LNCAP (cell line): Measurements from ENCODE around the gene PSMD8.

Experiments
- CTCF ChIP-seq: fragments of 450-650 bp; IDR thresholded peaks from 2 replicates; pipeline ENCODE4 v1.5.1; 2017; ENCODE audit warnings: mild to moderate bottlenecking

The PSMD8 gene

GRCh38 chr19:38422438-38422837 is 48.1 kb downstream of the PSMD8 start:
- TF ChIP-seq CTCF = no peak

GRCh38 chr19:38424272-38424671 is 49.9 kb downstream of the PSMD8 start:
- TF ChIP-seq CTCF = no peak

GRCh38 chr19:38425222-38425809 is 50.9 kb downstream of the PSMD8 start:
- no peak for TF ChIP-seq CTCF

- no peak for TF ChIP-seq CTCF
These were observed 51.6 kb downstream of the PSMD8 start, which contains the start of gene RASGRP4 for GRCh38 chr19:38425810-38426466. TSS of gene RASGRP4 (minus strand) at chr19:38426219. CDS start at chr19:38426091, 128 bp downstream.

GRCh38 chr19:38429055-38429810 is 54.9 kb downstream of the PSMD8 start:
- no peak for TF ChIP-seq CTCF

- TF ChIP-seq CTCF = no peak
These were observed 55.4 kb downstream of the PSMD8 start for GRCh38 chr19:38429811-38430156.

- no peak for TF ChIP-seq CTCF
These were observed 56.6 kb downstream of the PSMD8 start for GRCh38 chr19:38430931-38431330.
